ENCODE data around the gene EIF6. TPM values are rescaled to one million over a fixed set of nuclear protein-coding genes. Genes with fewer than 3 reads are reported as not detected.

EIF6 gene
- total RNA-seq, 1 experiment from 2014 or later: 155 TPM

GRCh38 chr20:35305682-35306556, 21.3 kb upstream of the EIF6 start:
- H3K36me3 ChIP-seq: peaks cover 9% of the 10 kb centered on the region; the same call in 1 of the 2 replicates
- peak; percentile 97 to 98 for DNase-seq (ENCODE audit: low read depth in 1 of 2, low spot score in 2 of 2)
- H3K4me1 ChIP-seq (replicated peaks): peaks cover 74% of the 10 kb centered on the region
- H3K27me3 ChIP-seq (replicated peaks): no peaks in the 10 kb centered on the region
- peak overlapping the region; percentile 84 for H3K27ac ChIP-seq
- H3K4me3 ChIP-seq: no peak overlapping the region
- H3K9me3 ChIP-seq (replicated peaks): no peaks in the 10 kb centered on the region

GRCh38 chr20:35304956-35305355, 20.4 kb upstream of the EIF6 start:
- Histone ChIP-seq H3K27ac (peak overlapping the region; percentile 84), H3K9me3 (replicated peaks) (no peaks in the 10 kb centered on the region), H3K27me3 (replicated peaks) (no peaks in the 10 kb centered on the region), H3K36me3 (peaks cover 9% of the 10 kb centered on the region; the same call in 1 of the 2 replicates), H3K4me1 (replicated peaks) (peaks cover 73% of the 10 kb centered on the region), H3K4me3 (no peak overlapping the region)
- no peak for DNase-seq (ENCODE audit: low read depth in 1 of 2, low spot score in 2 of 2)

- Histone ChIP-seq H3K4me3 (no peak overlapping the region), H3K27ac (peak overlapping the region; percentile 84; the same call in 1 of the 2 replicates), H3K27me3 (replicated peaks) (no peaks in the 10 kb centered on the region), H3K36me3 (peaks cover 9% of the 10 kb centered on the region; the same call in 1 of the 2 replicates), H3K4me1 (replicated peaks) (peaks cover 71% of the 10 kb centered on the region), H3K9me3 (replicated peaks) (no peaks in the 10 kb centered on the region)
- peak; percentile 84 to 88 for DNase-seq (ENCODE audit: low read depth in 1 of 2, low spot score in 2 of 2)
Observed at GRCh38 chr20:35303735-35304491, 19.3 kb upstream of the EIF6 start.

GRCh38 chr20:35303382-35303734, 18.8 kb upstream of the EIF6 start:
- H3K36me3 ChIP-seq: peaks cover 9% of the 10 kb centered on the region; the same call in 1 of the 2 replicates
- H3K9me3 ChIP-seq (replicated peaks): no peaks in the 10 kb centered on the region
- no peaks in the 10 kb centered on the region for H3K27me3 ChIP-seq (replicated peaks)
- H3K4me1 ChIP-seq (replicated peaks): peaks cover 65% of the 10 kb centered on the region
- no peak overlapping the region for H3K4me3 ChIP-seq
- no peak for DNase-seq (ENCODE audit: low read depth in 1 of 2, low spot score in 2 of 2)
- peak overlapping the region; percentile 10; the same call in 1 of the 2 replicates for H3K27ac ChIP-seq

- H3K36me3 ChIP-seq: peaks cover 9% of the 10 kb centered on the region; the same call in 1 of the 2 replicates
- peaks cover 58% of the 10 kb centered on the region for H3K4me1 ChIP-seq (replicated peaks)
Observed at GRCh38 chr20:35302421-35303335, 18.1 kb upstream of the EIF6 start.

GRCh38 chr20:35301426-35301825, 16.9 kb upstream of the EIF6 start:
- no peaks in the 10 kb centered on the region for H3K27me3 ChIP-seq (replicated peaks)
- H3K36me3 ChIP-seq: peaks cover 9% of the 10 kb centered on the region; the same call in 1 of the 2 replicates
- no peaks in the 10 kb centered on the region for H3K9me3 ChIP-seq (replicated peaks)
- no peak overlapping the region for H3K27ac ChIP-seq
- H3K4me3 ChIP-seq: no peak overlapping the region
- peaks cover 46% of the 10 kb centered on the region for H3K4me1 ChIP-seq (replicated peaks)
- no peak for DNase-seq (ENCODE audit: low read depth in 1 of 2, low spot score in 2 of 2)

More at GRCh38 chr20:35302421-35303335, 18.1 kb upstream of the EIF6 start:
- Histone ChIP-seq H3K4me3 (no peak overlapping the region), H3K9me3 (replicated peaks) (no peaks in the 10 kb centered on the region), H3K27me3 (replicated peaks) (no peaks in the 10 kb centered on the region), H3K27ac (peak overlapping the region; percentile 10; the same call in 1 of the 2 replicates)
- peak in 1 of 2 experiments; percentile 61 for DNase-seq (ENCODE audit: low read depth in 1 of 2, low spot score in 2 of 2)

- Histone ChIP-seq H3K27ac (no peak overlapping the region), H3K4me3 (no peak overlapping the region), H3K4me1 (replicated peaks) (peaks cover 38% of the 10 kb centered on the region), H3K27me3 (replicated peaks) (no peaks in the 10 kb centered on the region), H3K9me3 (replicated peaks) (no peaks in the 10 kb centered on the region), H3K36me3 (peaks cover 9% of the 10 kb centered on the region; the same call in 1 of the 2 replicates)
- no peak for DNase-seq (ENCODE audit: low read depth in 1 of 2, low spot score in 2 of 2)
Observed at GRCh38 chr20:35300469-35301262, 16.1 kb upstream of the EIF6 start.

- DNase-seq (ENCODE audit: low read depth in 1 of 2, low spot score in 2 of 2): no peak
- H3K4me1 ChIP-seq (replicated peaks): peaks cover 29% of the 10 kb centered on the region
- no peak overlapping the region for H3K4me3 ChIP-seq
- no peak overlapping the region for H3K27ac ChIP-seq
- no peaks in the 10 kb centered on the region for H3K27me3 ChIP-seq (replicated peaks)
- H3K9me3 ChIP-seq (replicated peaks): no peaks in the 10 kb centered on the region
- peaks cover 7% of the 10 kb centered on the region; the same call in 1 of the 2 replicates for H3K36me3 ChIP-seq
Observed at GRCh38 chr20:35299780-35300179, 15.2 kb upstream of the EIF6 start.

- H3K27ac ChIP-seq: no peak overlapping the region
- no peaks in the 10 kb centered on the region for H3K27me3 ChIP-seq (replicated peaks)
- peaks cover 2% of the 10 kb centered on the region; the same call in 1 of the 2 replicates for H3K36me3 ChIP-seq
- H3K9me3 ChIP-seq (replicated peaks): no peaks in the 10 kb centered on the region
- no peak for DNase-seq (ENCODE audit: low read depth in 1 of 2, low spot score in 2 of 2)
- peaks cover 14% of the 10 kb centered on the region for H3K4me1 ChIP-seq (replicated peaks)
- H3K4me3 ChIP-seq: no peak overlapping the region
Observed at GRCh38 chr20:35298264-35298663, 13.7 kb upstream of the EIF6 start.

- Histone ChIP-seq H3K9me3 (replicated peaks) (no peaks in the 10 kb centered on the region), H3K27ac (no peak overlapping the region), H3K4me3 (no peak overlapping the region), H3K36me3 (no peaks in the 10 kb centered on the region), H3K27me3 (replicated peaks) (no peaks in the 10 kb centered on the region), H3K4me1 (replicated peaks) (peaks cover 9% of the 10 kb centered on the region)
- no peak for DNase-seq (ENCODE audit: low read depth in 1 of 2, low spot score in 2 of 2)
Observed at GRCh38 chr20:35297740-35298139, 13.2 kb upstream of the EIF6 start.

- Histone ChIP-seq H3K9me3 (replicated peaks) (no peaks in the 10 kb centered on the region), H3K27ac (no peak overlapping the region)
Observed at GRCh38 chr20:35297155-35297554, 12.6 kb upstream of the EIF6 start.

GRCh38 chr20:35296101-35296554, 11.6 kb upstream of the EIF6 start:
- Histone ChIP-seq H3K36me3 (no peaks in the 10 kb centered on the region), H3K4me1 (replicated peaks) (no peaks in the 10 kb centered on the region), H3K9me3 (replicated peaks) (no peaks in the 10 kb centered on the region), H3K27ac (no peak overlapping the region), H3K4me3 (no peak overlapping the region), H3K27me3 (replicated peaks) (no peaks in the 10 kb centered on the region)
- DNase-seq (ENCODE audit: low read depth in 1 of 2, low spot score in 2 of 2): no peak

More at GRCh38 chr20:35297155-35297554, 12.6 kb upstream of the EIF6 start:
- peaks cover 3% of the 10 kb centered on the region for H3K4me1 ChIP-seq (replicated peaks)
- H3K4me3 ChIP-seq: no peak overlapping the region
- H3K36me3 ChIP-seq: no peaks in the 10 kb centered on the region
- no peak for DNase-seq (ENCODE audit: low read depth in 1 of 2, low spot score in 2 of 2)
- no peaks in the 10 kb centered on the region for H3K27me3 ChIP-seq (replicated peaks)

Measured in SJSA1 (cell line).